Activated naive CD4-positive, alpha-beta T cell (primary cell): ENCODE results near the gene MSX2.

Experiments
- DNase-seq, 4 experiments: peaks; one replicate each; lab custom pipeline; 2025; lab: John Stamatoyannopoulos, UW

The MSX2 gene

DNA sequence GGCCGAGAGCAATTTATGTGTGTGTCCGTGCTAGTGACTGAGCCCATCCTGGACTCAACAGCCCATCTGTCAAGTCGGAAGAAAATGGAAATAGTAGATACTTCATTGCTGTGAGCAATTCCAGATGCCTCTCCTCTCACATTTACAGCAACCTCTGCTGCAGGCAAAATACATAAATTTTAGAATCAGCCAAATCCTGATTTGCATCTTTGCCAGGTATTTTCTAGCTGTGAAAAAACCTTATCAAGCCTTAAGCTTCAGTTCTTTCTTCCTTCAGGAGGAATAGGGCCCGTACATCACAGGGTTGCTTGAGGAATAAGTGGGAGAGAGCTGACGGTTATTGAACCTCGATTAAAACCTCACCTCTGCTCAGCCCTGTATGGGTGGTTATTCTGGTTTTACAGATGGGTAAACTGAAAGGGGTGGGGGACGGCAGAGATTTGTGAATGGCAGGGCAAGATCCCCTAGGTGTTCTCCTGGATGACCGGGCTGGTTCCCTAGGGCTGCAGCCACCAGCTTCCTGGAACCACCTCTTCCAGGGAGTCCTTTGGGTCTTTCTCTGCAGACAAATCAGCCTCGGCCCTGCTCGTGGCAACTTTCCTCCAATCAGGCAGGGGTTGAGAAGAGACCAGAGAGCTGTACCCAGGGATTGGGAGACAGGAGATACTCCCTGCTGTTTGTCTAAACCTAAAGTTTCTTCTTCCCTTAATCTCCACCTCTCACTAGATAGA lies 5.3 kb upstream of the MSX2 start:
- no peak for DNase-seq

DNA sequence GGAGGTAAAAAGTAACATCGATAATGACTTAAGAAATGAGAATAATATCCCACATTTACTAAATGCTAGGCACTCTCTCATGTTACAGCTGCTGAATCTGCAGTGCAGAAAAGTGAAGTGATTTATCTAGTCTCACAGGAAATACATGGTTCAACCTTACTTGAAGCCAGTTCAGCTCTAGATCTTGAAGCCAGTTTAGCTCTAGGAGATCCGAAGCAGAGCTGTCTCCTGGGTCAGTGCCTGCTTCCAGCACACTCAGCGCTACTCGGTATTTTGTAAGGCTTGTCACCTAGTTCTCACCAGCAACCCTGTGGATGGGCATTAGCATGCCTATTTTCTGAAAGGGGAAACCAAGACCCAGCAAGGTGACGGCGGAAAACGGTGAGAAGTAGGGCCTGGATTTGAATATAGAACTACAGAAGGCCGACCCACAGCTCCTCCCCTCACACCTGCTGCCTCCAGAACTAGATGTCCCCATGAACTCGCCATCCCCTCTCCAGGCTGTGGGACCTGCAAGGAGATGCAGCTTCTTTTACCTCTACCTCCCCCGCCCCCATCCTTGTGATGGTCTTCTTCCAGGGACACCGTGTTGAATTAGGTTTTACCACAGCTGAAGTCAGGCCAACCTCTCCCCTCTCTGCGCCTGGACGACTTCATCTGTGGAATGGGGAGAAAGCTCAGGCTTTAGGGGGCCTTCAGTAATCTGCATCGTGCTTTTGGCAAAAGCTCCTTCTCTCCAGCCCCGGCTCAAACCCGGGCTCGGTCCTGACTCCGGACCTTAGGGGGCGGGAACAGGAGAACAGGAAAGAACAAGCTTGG lies 4.4 kb upstream of the MSX2 start:
- no peak for DNase-seq

DNA sequence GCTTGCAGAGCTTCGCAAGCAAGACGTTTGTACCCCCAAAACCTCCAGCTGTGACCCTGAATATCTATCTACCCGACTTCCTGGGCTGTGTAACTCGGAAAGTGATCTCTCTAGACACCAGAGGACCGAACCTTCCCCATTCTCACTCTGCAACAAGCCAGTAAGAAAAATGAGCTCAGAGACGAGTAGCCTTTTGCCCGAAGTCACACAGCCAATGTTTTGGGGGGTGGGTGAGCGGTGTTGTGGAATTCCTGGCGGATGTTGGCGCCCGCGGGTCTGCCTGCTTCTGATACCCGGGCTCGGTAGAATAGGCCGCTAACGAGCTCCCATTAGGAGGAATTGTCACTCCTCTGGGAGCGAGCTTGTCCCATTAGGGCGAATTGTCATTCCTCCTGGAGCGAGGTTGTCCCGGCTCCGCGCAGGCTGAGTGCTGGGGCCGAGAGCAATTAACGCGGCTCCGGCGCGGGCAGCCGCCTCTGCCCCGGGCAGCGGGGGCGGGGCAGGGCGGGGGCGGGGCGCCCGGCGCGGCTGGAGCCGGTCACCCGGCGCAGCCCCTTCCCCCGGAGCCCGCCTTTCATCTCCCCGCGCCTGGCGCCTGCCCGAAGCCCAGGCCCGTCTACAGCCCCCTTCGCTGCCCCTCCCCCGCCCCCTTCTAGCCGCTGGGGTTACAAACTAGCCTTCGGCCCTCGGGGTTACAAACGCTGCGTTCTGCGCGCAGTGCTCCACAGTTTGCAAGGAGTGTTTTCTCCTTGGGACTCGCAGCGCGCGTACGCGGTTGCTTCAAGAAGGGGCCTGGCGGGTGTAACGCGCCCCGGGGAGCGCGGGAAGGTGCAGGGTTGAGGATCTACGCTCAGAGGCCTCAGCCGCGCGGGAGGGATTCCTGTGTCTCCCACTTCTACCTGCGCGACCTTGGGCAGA lies 3.5 kb upstream of the MSX2 start:
- no peak for DNase-seq

DNA sequence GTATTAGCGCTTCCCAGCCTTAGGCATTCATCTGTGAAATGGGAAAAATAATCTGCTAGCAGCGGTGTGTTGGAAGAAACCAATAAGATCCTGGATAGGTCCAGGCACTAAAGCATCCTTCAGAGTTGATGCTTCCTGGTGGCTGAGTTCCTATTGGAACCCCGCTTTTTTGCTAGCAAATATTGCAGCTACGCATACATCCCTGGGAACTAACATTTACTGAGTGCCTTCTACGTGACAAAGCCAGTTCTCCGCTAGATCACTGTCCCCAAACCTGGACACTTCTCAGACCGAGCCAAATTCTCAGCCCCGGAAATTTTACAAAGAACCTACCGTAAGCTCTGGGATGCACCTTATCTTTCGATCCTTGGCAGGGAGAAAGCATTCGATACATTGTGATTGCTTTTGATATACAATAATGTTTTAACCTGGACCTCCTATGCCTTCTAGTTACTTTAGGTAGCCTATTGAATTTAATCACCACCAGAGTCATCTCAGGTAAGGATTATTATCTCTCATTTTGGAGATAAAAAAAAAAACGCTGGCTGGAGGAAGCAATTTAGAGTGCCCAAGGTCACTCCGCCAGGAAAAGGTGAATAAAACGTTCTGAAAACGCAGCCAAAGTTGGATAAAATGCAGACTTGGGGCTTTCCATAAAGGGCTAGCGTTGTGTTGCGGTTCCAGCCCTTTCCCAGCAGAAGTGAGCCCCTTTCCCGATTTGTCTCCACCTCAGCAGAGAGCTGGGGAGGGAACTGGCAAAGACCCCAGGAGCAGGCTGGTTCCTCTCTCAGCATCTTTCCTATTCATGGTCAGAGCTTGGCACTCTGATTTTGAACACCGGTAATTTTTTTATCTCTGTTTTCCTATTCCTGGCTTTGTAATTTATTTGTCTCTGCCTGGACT lies 2.6 kb upstream of the MSX2 start:
- DNase-seq, result no peak

DNA sequence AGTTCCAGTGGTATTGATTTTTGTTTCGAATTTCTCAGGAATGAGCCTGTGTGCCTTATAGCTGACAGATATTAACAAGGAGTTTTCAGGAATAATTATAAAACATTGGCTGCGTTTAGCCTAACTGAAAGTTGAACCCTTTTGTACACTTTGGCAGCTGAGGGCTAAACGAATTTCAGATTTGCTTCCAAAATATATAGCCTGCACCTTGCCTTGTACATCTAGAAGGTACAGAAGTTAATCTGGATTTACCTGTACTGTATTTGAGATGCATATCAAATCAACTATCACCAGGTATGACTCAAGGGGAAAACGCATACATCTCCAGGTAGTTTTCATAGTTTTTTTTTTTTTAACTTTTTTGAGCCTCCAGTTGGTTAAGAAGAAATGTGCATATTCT lies 1.9 kb upstream of the MSX2 start:
- no peak for DNase-seq

DNA sequence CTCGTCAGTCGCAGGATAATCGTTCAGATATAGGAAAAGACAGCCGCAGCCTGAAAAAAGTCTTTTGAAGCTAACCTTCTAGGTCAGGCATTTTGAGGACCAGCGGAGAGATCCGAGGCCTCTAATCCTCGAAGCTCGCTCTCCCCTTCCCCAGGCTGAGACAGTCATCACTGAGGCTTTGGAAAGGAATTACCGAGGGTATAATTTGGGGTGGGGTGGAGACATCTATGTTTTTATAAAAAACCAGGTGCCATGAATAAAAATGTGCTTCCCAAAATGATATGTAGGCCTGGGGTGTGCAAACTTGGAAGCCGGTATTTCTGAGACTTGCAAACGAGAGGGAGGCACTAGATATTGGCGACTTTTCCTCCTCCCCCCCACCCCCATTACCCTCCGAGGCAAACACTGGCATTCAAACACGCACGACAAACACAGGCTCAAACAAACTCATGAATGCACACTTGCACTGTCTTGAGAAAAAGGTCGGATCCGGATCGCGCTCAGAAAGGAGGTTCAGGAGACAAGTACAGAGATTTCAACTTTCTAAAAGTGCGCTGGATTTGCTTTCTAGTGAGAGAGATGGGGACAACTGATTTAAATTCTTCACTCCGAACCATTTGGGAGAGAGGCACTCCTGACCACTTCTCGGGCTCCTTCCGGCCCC lies 935 bp upstream of the MSX2 start:
- DNase-seq, result no peak

DNA sequence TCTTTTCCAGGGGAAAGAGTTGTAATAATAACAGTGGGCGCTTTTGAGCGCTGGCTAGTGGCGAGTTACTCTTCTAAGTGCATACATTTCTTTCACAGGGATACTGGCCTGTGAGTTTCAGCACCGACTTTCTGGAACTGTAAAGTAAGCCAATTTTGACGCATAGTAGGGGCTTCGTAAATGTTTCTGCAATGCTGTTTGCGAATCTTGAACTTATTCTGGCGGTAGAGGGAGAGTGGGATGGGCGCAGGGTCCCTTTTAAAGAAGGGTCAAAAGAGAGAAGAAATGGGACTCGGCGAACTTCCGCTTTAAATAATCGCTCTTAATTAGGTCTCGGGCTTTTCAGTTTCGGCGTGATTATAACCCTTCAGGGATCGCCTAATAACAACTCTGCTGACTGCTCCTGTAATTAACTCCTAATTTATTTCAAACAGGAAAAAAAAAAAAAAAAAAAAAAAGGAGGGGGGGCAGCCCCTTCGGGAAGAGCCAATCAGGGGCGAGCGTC lies 351 bp upstream of the MSX2 start:
- DNase-seq, result no peak

DNA sequence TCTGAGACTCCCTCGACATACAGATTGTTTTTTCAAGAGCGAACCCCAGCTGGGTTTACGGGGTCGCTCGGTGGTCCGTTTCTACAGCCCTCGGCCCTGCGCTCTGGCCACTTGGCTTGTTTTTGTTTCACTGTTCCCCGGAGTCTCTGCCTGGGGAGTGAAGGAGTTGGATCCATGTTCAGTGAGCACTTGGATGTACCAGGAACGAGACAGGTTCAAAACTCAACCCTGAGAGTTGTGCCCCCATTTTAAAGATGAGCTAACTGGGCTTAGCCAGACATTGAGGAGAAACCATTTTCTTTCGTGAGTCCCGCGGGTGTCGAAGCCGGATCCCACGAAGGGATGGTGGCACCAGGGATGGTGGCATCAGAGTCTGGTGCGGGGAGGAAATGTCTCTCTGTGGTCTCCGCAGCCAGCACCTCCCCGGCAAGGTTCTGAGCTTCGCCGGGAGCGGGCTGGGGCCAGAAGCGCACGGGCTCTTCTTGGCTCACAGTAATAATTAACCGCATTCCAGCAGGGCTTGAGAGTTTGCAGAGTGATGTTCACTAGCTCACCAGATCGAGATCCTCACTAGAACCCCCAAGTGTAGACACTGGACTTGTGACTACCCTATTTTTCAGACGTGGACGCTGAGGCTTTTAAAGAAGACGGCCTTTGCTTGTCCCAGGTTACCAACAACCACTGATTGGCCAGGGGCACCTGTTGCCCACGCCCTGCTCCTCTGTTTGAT lies 1.0 kb downstream of the MSX2 start:
- DNase-seq, result no peak

DNA sequence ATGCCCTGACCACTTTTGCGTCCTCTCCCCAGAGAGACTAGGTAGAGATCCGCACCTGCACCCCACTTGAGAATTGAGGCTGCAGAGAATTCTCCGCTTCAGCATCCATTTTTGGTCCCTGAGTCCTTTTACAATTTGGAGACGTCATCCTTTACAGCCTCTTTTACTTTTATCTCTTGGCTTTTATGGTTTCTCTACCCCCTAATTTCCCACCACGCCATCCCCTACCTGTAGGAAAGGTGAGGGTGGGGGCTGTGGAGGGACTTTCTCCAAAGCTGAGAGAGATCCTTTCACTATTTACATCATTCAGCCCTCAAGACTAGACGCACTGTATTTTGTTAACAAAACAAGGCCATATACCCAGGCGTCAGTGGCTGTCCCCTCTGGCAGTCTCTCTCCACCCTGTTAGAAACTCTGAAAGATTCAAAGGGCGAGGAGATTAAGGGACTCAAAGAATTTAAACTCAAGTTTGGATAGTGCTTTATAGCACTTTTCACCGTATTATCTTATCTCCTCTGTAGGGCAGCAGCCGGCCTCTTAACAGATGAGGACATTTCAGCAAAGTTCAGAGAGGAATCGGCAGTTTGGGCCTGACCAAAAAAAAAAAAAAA lies 1.7 kb downstream of the MSX2 start:
- DNase-seq, result no peak

DNA sequence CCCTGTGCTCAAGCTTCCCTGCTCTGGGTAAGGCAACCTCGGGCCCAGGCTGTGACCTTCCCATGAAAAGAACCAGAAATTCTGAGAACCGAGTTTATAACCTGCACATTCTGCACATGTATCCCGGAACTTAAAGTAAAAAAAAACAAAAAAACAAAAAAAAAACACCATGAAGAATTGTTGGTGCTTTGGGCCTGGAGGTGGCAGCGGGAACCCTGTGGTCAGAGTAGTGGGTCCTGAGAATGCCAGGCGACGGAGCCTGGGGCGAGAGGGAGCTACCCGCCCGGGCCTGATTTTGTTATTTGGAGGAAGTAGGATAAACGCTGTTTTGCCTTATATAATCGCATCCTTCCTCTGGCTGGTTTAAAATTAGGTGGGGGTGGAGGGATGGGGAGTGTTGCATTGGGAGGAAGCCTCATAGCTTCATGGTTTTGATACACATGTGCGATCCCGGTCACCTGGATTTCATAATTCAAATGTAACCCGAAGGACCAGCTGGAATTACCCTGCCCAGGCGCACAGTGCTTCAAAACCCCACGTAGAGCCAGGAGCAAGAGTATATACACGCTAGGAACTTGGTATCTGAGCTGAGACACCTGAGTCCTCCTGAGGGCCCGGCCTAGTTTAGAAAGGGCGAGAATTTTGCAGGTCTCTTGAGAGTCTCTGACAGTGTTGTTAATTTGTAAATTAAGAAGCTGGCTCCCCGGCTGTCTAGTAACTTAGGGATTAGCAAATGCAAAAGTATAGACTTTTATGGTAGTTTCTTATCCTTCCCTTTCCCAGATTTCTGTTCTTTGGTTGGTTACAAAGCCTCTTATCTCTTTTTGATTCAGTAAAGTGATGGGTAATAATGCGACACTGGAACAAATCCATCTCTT lies 2.8 kb downstream of the MSX2 start:
- no peak for DNase-seq

DNA sequence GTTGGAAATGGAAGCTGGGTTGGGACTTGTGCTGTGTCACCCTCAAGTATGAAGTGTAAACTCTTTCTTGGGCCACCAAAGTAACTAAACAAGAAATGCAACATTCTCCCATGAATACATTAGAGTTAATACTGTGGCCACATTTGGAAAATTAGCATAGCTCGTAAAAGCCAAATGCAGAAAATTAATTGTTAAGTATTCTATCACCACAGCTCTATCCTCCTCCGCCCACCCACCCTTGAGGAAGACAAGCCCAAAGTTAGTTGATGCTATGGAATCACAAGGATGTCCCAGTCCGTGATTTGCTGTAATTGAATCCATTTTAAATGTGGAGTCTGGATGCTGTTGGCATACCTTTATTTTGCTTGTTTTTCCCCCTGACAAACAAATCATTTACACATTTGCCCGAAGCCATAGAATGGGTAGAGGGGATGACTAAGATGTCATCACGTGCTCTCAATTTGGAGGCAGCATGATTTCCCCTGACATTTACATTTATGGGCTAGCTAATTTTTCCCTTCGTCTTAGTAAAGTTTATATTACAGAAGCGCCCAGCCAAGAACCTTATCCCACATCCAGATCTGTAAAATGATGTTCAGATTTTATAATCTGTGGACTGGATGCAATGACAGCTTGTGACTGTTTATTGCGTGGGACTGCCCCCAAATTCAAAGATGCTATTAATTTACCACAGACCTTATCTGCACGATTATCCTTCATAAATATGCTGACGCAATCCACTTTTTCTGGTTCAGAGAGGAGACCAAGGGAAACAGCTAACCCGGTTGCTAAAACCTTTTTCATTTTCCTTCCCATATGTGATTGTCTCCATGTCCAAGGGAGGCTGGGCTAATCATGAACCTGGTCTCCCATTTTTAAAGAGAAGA lies 3.7 kb downstream of the MSX2 start:
- DNase-seq, result no peak

DNA sequence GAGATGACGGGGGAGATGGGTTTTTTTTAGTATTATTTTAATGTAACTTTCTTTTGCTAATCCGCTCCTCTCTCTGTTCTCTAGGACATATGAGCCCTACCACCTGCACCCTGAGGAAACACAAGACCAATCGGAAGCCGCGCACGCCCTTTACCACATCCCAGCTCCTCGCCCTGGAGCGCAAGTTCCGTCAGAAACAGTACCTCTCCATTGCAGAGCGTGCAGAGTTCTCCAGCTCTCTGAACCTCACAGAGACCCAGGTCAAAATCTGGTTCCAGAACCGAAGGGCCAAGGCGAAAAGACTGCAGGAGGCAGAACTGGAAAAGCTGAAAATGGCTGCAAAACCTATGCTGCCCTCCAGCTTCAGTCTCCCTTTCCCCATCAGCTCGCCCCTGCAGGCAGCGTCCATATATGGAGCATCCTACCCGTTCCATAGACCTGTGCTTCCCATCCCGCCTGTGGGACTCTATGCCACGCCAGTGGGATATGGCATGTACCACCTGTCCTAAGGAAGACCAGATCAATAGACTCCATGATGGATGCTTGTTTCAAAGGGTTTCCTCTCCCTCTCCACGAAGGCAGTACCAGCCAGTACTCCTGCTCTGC lies 4.8 kb downstream of the MSX2 start:
- no peak for DNase-seq

DNA sequence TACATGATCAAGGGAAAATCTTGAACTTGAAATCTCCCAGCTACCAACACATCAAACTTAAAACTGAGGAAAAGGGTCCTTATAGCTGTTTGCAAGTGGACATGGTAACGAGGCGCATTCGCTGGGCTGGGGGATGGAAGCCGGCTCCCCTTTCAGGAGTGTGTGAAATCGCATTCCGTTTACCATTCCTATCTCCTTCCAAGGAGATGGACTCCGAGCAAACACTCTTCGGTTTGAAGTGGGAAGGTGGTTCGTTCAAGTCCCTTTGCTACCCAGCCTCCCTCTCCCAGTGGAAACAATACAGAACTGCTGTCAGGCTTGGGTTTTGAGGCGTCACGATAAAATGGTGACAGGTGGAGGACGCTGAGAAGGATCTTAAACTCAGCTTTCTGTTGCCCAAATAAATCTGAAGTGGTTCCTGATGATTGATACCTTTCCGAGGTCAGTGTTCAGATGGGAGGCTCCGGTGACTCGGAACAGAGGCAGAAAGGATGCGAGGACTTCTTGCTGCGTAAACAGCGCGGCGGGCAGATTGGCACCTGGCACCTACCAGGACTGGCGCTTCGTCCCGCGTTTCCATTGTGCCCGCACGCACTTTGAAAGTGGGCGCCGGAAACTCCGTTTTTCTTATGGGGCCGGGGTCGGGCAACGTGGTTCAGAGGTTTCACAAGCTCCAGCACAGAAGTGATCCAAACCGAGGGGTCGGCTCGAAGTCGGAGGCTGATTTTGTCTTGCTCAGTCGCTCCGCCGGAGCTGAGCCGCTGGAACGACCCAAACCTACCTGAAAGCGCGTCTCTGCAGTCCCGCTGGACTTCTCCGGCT lies 7.0 kb downstream of the MSX2 start:
- DNase-seq, result no peak

DNA sequence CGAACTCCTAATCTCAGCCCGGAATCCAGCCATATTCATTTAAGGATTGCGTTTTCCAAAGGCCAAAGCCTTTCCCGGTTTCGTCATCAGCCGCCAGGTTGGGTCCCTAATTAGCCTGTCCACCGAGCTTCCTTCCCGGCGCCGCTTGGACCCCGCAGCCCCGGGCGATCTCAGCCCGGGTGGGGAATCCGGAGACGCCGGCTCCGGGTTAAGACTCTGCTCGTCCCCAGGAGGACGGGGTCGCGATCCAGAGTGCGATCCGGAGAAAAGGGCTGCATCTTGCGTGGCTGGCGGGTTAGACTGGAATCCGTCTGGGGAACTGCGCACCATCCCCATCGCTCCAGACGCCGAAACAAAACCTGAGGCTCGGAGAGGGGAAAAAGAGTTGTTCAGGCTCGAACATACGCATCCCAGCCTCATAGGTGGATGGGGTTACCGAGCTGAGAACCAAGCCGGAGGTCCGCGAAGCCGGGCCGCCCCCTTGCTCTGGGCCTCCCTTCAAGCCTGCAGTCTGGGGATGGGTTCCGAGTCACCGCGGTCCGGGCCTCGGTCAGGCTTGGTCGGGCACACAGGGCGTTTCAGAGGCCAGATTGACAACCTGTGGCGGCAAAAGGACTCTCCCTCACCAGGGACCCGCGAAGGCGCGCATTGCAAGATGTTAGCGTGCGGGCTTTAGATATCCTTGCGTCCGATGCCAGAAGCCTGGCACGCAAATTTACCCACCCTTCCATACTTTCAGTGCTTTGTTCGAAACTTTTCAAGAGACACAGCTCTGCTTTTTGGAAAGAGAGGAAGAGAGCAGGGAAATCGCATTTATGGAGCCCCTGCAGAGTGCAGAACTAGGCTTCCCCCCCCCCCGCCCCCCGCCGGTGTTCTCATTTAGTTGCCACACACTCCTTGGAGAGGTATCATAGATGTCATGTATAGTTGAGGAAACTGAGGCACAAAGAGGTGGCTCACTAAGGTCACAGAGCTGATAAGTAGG lies 7.9 kb downstream of the MSX2 start:
- peak in 1 of 4 experiments; percentile 3 for DNase-seq
